Activated naive CD8-positive, alpha-beta T cell treated with anti-CD3 and anti-CD28 coated beads, Interleukin-2, amount 50 U/mL, for 24 hours (primary cell): Measurements from ENCODE around the gene NAALADL2.
"Not testable (repeated sequence)": the region's sequence is repeated elsewhere in the genome, so short reads cannot be mapped to it uniquely, and the experiment has no call there.

Source experiments
- ATAC-seq: fragments of 150-1000 bp; cut with Tn5 transposase; one replicate; pipeline ENCODE4 v1.10.0; 2021
- DNase-seq: peaks from one replicate; pipeline ENCODE4 v3.0.0; 2021
- H3K27ac Mint-ChIP-seq: one replicate; pipeline ENCODE4 v1.8.0; 2021; ENCODE audit warnings: mild to moderate bottlenecking, mixed read lengths
- H3K27me3 Mint-ChIP-seq: one replicate; pipeline ENCODE4 v1.8.0; 2021; ENCODE audit warnings: mixed read lengths
- H3K36me3 Mint-ChIP-seq: one replicate; pipeline ENCODE4 v1.8.0; 2021; ENCODE audit warnings: low read depth, mixed read lengths
- H3K4me1 Mint-ChIP-seq: one replicate; pipeline ENCODE4 v1.8.0; 2021; ENCODE audit warnings: mixed read lengths
- H3K4me3 Mint-ChIP-seq: one replicate; pipeline ENCODE4 v1.8.0; 2021; ENCODE audit warnings: mild to moderate bottlenecking, moderate library complexity, mixed read lengths
- H3K9me3 Mint-ChIP-seq: one replicate; pipeline ENCODE4 v1.8.0; 2021; ENCODE audit warnings: mixed read lengths

Gene NAALADL2

DNA sequence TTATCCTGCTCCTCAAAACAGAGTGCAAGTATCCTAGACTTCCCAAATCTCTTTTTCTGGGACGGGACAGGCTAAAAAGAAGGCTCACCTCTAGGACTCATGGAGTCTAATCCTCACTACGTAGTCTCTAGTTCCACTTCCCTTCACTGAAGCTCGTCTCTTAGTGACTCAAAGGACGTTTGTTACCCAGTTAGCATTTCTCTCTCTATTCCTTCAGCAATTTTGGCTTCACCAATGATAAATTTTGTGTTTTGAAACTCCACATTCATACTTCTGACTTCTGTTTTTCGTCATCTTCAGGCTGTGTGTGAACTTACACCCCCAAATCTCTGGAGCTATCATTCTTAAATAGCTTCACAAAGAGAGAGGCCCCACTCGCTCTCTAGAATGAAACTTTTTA, 627.1 kb downstream of the NAALADL2 start:
- Mint-ChIP-seq H3K4me3 (no peak overlapping the region), H3K4me1 (no peaks in the 10 kb centered on the region), H3K27ac (no peak overlapping the region), H3K9me3 (no peaks in the 10 kb centered on the region), H3K27me3 (no peaks in the 10 kb centered on the region), H3K36me3 (no peaks in the 10 kb centered on the region)
- no peak for ATAC-seq
- DNase-seq: no peak

DNA sequence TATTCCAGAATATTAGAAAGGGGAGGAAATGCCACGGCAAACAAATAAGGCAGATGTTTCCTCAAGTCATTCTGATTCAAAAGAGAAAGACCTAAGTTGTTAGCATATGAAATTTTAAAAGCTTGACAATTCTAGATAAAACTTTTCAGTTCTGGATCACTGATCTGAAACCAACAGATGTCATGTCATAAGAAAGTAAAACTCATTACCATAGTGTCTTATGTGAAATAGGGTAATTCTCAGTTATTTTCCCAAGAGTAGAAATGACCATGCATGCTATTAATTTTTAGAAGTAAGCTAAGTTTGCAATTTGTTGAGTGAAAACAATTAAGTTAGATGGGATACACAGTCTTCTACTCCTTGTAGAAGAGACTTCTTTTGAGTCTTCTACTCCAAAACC, 630.3 kb downstream of the NAALADL2 start:
- no peaks in the 10 kb centered on the region for H3K4me1 Mint-ChIP-seq
- H3K4me3 Mint-ChIP-seq: no peak overlapping the region
- DNase-seq: no peak
- ATAC-seq: no peak
- no peaks in the 10 kb centered on the region for H3K9me3 Mint-ChIP-seq
- no peak overlapping the region for H3K27ac Mint-ChIP-seq
- H3K27me3 Mint-ChIP-seq: no peaks in the 10 kb centered on the region
- H3K36me3 Mint-ChIP-seq: no peaks in the 10 kb centered on the region

DNA sequence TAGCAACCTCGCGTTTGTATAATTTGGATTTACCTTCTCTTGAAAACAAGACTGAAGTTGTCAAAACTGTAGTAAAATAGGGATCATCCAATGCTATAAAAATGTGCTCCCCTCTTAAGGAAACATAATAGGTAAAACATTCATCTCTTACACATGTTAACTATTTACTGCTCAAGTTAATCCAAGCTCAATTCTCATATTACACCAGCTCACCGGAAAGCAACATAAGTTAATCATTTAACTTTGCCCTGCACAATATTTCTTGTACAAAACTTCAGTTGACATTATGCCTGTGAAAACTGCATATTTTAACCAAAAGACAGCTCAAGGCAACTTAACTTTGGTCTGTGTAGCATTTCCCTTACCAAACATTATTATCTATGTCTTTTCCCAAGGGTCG, 634.2 kb downstream of the NAALADL2 start:
- H3K9me3 Mint-ChIP-seq: peaks cover 6% of the 10 kb centered on the region
- ATAC-seq: no peak
- H3K4me1 Mint-ChIP-seq: no peaks in the 10 kb centered on the region
- H3K4me3 Mint-ChIP-seq: no peak overlapping the region
- DNase-seq: no peak
- H3K36me3 Mint-ChIP-seq: no peaks in the 10 kb centered on the region
- no peak overlapping the region for H3K27ac Mint-ChIP-seq
- no peaks in the 10 kb centered on the region for H3K27me3 Mint-ChIP-seq

DNA sequence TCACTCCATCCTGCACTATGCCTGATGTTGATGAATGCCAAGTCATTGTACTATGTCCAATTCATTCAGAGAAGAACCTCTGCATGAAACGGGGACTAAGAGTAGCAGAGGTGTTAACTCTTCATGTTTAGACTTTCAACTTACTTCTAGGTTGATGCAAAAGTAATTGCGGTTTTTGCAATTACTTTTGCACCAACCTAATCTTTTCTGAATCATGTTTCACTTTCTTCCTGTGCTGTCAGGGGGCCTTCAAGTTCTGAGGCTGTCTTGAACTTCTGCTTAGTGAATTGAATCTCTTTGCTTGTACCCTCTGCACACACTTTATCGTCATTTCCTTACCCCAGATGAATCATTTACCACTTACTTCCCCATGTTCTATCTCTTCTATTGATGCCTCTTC, 636.2 kb downstream of the NAALADL2 start:
- no peak overlapping the region for H3K27ac Mint-ChIP-seq
- no peak overlapping the region for H3K4me3 Mint-ChIP-seq
- H3K36me3 Mint-ChIP-seq: no peaks in the 10 kb centered on the region
- H3K27me3 Mint-ChIP-seq: no peaks in the 10 kb centered on the region
- ATAC-seq: no peak
- peaks cover 6% of the 10 kb centered on the region for H3K9me3 Mint-ChIP-seq
- no peaks in the 10 kb centered on the region for H3K4me1 Mint-ChIP-seq
- no peak for DNase-seq

DNA sequence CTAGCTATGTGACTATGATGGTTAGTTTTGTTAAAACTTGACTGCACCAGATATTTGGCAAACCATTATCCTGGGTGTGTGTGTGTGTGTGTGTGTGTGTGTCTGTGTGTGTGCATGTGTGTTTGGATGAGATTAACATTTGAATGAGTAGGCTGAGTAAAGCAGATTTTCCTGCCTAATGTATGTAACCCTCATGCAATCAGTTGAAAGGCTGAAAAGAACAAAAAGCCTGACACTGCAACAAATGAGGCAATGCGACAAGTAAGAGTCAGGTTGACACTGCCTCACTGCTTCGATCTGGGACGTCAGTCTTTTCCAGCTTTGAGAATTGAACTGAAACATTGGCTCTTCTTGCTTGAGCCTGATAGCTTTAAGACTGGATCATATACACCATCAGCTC, 643.0 kb downstream of the NAALADL2 start:
- ATAC-seq (no peak), DNase-seq (no peak)
- Mint-ChIP-seq H3K27me3 (no peaks in the 10 kb centered on the region), H3K27ac (no peak overlapping the region), H3K36me3 (no peaks in the 10 kb centered on the region), H3K9me3 (no peaks in the 10 kb centered on the region), H3K4me3 (no peak overlapping the region), H3K4me1 (no peaks in the 10 kb centered on the region)

DNA sequence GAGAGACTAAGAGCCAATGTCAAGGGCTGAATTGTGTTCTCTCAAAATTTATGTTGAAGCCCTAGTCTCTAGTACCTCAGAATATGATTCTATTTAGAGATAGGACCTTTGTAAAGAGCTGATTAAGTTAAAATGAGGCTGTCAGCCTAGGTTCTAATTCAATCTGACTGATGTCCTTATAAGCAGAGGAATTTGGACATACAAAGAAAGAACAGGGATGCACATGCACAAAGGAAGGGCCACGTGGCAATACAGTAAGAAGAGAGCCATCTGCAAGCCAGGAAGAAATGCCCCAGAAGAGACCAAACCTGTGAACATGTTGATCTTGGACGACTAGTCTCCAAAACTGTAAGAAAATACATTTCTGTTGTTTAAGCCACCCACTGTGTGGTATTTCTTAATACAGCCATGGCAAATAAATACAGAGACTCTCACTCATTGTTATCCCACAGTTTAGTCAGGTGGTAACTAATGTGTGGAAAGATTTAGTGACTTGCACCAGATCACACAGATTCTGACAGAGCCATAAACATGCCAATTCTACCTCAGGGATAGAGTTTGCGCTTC, 652.2 kb downstream of the NAALADL2 start:
- peaks cover 7% of the 10 kb centered on the region for H3K9me3 Mint-ChIP-seq
- ATAC-seq (no peak), DNase-seq (no peak)
- no peaks in the 10 kb centered on the region for H3K36me3 Mint-ChIP-seq
- H3K4me1 Mint-ChIP-seq: no peaks in the 10 kb centered on the region
- H3K4me3 Mint-ChIP-seq: no peak overlapping the region
- no peak overlapping the region for H3K27ac Mint-ChIP-seq
- H3K27me3 Mint-ChIP-seq: no peaks in the 10 kb centered on the region

DNA sequence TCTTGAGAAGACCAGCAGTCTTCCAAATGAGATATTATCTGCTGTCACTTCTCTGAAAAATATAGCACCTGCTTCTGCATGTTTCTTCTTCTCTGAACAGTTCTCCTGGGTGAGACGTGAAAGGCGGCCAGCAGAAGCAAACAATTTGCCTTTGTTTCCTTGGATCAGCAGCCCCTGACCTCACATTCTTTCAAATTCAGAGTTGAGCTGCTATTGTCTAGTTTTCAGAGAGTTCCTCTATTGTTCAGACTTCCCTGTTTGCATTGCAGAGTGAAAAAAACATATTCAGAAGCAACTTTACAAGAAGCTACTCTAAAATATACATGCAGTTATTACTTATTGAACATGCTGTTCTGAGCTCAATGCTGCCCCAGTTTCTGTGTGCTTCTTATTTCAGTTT, 653.6 kb downstream of the NAALADL2 start:
- no peaks in the 10 kb centered on the region for H3K36me3 Mint-ChIP-seq
- no peak for DNase-seq
- H3K27me3 Mint-ChIP-seq: no peaks in the 10 kb centered on the region
- H3K4me3 Mint-ChIP-seq: no peak overlapping the region
- no peak for ATAC-seq
- peaks cover 8% of the 10 kb centered on the region for H3K9me3 Mint-ChIP-seq
- no peaks in the 10 kb centered on the region for H3K4me1 Mint-ChIP-seq
- no peak overlapping the region for H3K27ac Mint-ChIP-seq

DNA sequence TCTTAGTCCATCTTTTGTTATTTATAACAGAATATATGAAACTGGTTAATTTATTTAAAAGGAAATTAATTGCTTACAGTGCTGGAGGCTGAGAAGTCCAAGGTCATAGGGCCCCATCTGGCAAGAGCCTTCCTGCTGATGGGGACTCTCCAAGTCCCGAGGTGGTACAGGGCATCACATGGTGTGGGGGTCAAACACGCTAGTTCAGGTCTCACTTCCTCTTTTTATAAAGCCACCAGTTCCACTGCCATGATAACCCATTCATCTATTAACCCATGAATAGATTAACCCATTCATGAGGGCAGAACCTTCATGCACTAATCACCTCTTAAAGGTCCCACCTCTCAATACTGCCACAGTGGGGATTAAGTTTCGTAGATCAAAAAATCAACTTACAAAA, 659.3 kb downstream of the NAALADL2 start:
- Mint-ChIP-seq H3K9me3 (peaks cover 4% of the 10 kb centered on the region), H3K4me1 (no peaks in the 10 kb centered on the region), H3K27ac (no peak overlapping the region), H3K4me3 (no peak overlapping the region), H3K36me3 (no peaks in the 10 kb centered on the region), H3K27me3 (no peaks in the 10 kb centered on the region)
- no peak for ATAC-seq
- DNase-seq: no peak

DNA sequence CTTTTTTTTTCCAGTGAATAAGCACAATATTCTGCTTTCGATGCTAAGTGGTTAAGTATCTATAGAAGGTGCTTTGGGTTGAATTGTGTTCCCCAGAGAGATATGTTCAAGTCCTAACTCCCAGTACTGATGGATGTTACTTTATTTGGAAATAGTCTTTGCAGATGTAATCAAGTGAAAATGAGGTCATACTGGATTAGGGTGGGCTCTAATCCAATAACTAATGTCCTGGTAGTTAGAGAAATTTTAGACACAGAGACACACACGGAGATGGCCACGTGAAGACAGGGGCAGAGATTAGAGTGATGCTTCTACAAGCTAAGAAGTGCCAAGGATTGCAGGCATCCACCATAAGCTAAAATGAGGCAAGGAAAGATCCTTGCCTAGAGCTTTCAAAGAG, 662.3 kb downstream of the NAALADL2 start:
- H3K27me3 Mint-ChIP-seq: no peaks in the 10 kb centered on the region
- no peak overlapping the region for H3K27ac Mint-ChIP-seq
- no peak for ATAC-seq

DNA sequence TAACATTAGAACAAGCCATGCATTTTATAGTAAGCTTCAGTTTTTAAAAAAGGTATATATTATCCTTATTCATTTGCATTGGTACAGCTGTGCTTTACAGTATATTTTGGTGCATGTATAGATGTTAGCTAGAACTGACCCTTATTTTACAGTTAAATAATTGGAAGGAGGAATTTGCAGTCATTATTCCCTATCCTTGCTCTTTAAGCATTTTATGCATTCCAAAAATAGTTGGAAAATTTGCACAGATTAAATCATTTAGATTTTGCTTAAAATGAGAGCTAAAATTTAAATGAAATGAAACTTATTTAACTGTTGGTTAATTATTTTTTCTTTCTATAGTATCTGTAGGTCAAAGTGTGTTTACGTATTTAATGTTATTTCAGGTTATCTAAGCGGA, 667.1 kb downstream of the NAALADL2 start:
- no peaks in the 10 kb centered on the region for H3K27me3 Mint-ChIP-seq
- peaks cover 2% of the 10 kb centered on the region for H3K4me1 Mint-ChIP-seq
- no peak for ATAC-seq
- no peak for DNase-seq
- no peak overlapping the region for H3K27ac Mint-ChIP-seq
- H3K4me3 Mint-ChIP-seq: no peak overlapping the region
- H3K36me3 Mint-ChIP-seq: no peaks in the 10 kb centered on the region
- no peaks in the 10 kb centered on the region for H3K9me3 Mint-ChIP-seq

More for the DNA sequence above, 662.3 kb downstream of the NAALADL2 start:
- no peaks in the 10 kb centered on the region for H3K9me3 Mint-ChIP-seq
- H3K36me3 Mint-ChIP-seq: no peaks in the 10 kb centered on the region
- H3K4me3 Mint-ChIP-seq: no peak overlapping the region
- DNase-seq: no peak
- no peaks in the 10 kb centered on the region for H3K4me1 Mint-ChIP-seq

DNA sequence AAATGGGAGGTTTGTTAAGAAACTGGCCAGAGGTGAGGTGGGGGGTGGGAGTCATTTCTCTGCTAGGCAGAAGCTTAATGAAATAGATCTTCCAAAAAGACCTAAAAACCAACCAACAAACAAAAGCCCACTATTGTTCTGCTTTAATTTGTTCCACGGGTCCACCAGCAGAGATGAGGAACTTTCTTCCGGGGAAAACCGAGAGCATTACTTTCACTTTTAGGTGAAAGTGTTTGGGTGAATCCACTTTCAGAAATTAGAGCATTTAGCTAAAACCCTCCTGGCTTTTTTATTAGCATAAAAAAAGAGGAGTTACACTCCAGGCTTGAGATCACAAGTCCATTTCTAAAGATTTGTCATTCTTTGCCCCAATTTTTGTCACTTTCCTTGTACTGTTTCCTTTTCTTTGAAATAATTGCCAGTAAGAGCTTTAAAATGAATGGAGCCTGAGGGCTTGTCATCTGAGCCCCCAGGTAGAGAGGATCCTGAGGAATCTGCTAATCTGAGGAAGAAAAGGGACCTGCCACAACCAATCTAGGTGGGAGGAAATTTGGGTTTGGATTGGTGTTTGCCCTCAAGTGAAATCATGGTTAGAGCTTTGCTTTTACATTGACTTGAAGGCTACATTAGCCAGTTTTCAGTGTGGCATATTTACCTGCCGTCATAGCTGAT, 667.6 kb downstream of the NAALADL2 start:
- Mint-ChIP-seq H3K4me3 (peak overlapping the region; percentile 2), H3K27me3 (no peaks in the 10 kb centered on the region), H3K4me1 (peaks cover 2% of the 10 kb centered on the region), H3K9me3 (no peaks in the 10 kb centered on the region), H3K27ac (no peak overlapping the region), H3K36me3 (no peaks in the 10 kb centered on the region)
- DNase-seq (no peak), ATAC-seq (no peak)

DNA sequence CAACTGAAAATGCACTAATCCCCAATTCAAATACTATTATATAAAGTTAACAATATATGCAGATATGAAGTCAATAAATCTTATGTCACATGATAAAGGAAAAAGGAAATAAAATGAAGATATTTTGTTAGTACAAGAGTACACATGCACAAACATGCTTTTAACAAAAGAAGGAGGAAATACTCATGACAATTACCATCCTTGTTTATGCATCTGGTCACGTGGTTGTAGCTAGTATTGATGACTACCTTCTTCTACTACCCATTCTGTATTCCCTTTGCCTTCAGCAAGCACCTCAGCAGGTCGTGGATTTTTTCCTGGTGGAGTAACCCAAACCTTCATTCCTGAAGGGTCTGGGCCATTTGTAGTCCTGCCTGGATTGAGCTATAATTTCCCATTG, 669.6 kb downstream of the NAALADL2 start:
- H3K9me3 Mint-ChIP-seq, ATAC-seq, H3K4me1 Mint-ChIP-seq, H3K27me3 Mint-ChIP-seq, H3K27ac Mint-ChIP-seq, H3K4me3 Mint-ChIP-seq, DNase-seq, H3K36me3 Mint-ChIP-seq: not testable (repeated sequence)

DNA sequence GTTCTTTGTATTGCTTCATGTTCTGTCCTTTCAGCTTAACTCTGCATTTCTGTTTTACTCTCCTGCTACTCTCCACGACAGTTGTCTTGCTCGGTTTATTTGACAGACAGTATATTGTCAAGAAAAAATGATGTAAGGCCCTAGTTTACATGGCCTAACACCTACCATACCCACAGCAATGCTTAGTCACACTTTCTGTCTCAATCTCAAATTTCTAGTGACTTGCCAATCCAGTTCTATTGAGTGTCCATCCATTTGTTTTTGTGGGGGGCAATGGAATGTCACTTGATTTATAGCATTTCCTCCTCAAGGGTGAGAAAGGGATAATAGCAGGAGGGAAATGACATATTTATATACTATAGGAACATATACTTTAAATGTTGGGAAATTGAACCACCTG, 676.2 kb downstream of the NAALADL2 start:
- Mint-ChIP-seq H3K27me3 (no peaks in the 10 kb centered on the region), H3K4me1 (no peaks in the 10 kb centered on the region), H3K4me3 (no peak overlapping the region), H3K36me3 (no peaks in the 10 kb centered on the region), H3K9me3 (peaks cover 7% of the 10 kb centered on the region), H3K27ac (no peak overlapping the region)
- no peak for ATAC-seq
- DNase-seq: no peak

DNA sequence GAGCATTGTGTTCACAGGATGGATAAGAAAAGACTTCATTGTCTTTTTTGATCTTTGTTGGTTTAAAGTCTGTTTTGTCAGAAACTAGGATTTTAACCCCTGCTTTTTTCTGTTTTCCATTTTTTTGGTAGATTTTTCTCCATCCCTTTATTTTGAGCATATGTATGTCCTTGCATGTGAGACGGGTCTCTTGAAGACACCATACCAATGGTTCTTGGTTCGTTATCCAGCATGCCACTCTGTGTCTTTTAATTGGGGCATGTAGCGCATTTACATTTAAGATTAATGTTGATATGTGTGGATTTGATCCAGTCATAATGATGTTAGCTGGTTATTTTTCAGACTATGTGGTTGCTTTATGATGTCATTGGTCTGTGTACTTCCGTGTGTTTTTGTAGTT, 687.0 kb downstream of the NAALADL2 start:
- DNase-seq (no peak), ATAC-seq (no peak)
- Mint-ChIP-seq H3K27ac (no peak overlapping the region), H3K4me1 (no peaks in the 10 kb centered on the region), H3K36me3 (no peaks in the 10 kb centered on the region), H3K9me3 (peaks cover 19% of the 10 kb centered on the region), H3K4me3 (no peak overlapping the region), H3K27me3 (no peaks in the 10 kb centered on the region)

DNA sequence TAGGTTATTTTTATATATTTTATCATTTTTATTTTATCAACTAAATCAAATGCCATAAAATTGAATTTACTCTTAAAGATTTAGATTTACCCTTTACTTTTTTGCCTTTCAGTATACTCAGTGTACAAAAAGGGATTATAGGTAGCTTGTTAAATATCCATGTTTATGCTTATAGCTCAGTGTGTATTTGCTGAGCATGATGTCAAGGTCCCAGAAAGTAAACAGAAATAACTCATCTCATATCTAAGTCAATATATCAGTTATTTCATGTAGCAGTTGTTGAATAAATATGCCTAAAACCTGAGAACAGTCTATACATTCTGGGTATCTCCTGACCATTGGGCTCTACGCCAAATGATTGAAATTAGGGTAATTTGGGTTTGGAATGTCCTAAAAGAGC, 693.8 kb downstream of the NAALADL2 start:
- Mint-ChIP-seq H3K4me3 (no peak overlapping the region), H3K36me3 (no peaks in the 10 kb centered on the region), H3K9me3 (peaks cover 16% of the 10 kb centered on the region), H3K27me3 (no peaks in the 10 kb centered on the region), H3K4me1 (no peaks in the 10 kb centered on the region), H3K27ac (no peak overlapping the region)
- ATAC-seq (no peak), DNase-seq (no peak)

DNA sequence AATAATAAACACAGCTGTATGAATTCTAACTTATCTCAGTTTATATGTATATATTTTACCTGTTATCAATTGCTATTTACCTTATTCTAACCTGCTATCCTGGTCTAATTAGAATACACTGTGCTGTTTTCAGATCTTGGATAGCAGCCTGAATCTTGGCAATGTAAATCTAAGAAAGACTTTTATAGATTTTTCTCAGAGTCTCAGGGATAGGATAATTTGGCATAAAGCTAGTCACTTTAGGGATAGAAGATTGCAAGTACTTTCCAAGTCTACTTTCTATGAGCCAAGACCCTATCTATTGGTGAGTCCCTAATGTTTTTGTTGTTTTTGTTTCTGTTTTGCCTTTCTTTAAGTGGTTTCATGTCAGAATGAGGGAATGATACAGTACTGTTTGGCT, 695.7 kb downstream of the NAALADL2 start:
- ATAC-seq (no peak), DNase-seq (no peak)
- H3K27ac Mint-ChIP-seq: no peak overlapping the region
- no peaks in the 10 kb centered on the region for H3K27me3 Mint-ChIP-seq
- H3K9me3 Mint-ChIP-seq: peaks cover 13% of the 10 kb centered on the region
- H3K4me3 Mint-ChIP-seq: no peak overlapping the region
- H3K4me1 Mint-ChIP-seq: no peaks in the 10 kb centered on the region
- no peaks in the 10 kb centered on the region for H3K36me3 Mint-ChIP-seq
